B cell (primary cell): ENCODE data around the gene CDC14A. TPM values are rescaled to one million over a fixed set of nuclear protein-coding genes. Genes with fewer than 3 reads are reported as not detected.

ENCODE experiments used
- ATAC-seq: fragments of 200-7000 bp; cut with Tn5 transposase; one replicate; pipeline ENCODE4 v1.10.0; 2021; ENCODE audit warnings: low read depth, mild to moderate bottlenecking, moderate number of reproducible peaks, moderate library complexity
- CTCF ChIA-PET: fragments of 350-600 bp; sonication (Branson Sonifier 250); formaldehyde crosslinking; loops from one replicate; lab custom pipeline; 2021; ENCODE audit warnings: antibody characterized with exemption, inconsistent platforms; lab: Charles Lee
- POLR2A ChIA-PET: fragments of 350-600 bp; sonication (Branson Sonifier 250); formaldehyde crosslinking; loops from one replicate; lab custom pipeline; 2021; ENCODE audit warnings: antibody characterized with exemption; lab: Charles Lee
- DNase-seq: peaks from one replicate; pipeline ENCODE4 v3.0.0; 2013
- H2AFZ ChIP-seq: 2 replicates; pipeline ENCODE4 v1.6.1; 2012; ENCODE audit warnings: mild to moderate bottlenecking, low read depth, low read length; ENCODE audit not compliant: insufficient read depth, poor library complexity, severe bottlenecking
- H3K27ac ChIP-seq, 2 donors: 1 replicate in 1 of 2; 2 replicates in 1 of 2; pipeline ENCODE4 v1.5.1; 2012 to 2013; ENCODE audit warnings: low read length in 2 of 2, mild to moderate bottlenecking in 2 of 2, moderate library complexity in 1 of 2
- H3K27me3 ChIP-seq, 4 experiments: fragments of 200-600 bp in 1 of 4; sonication (generic) in 1 of 4; replicated peaks in 1 of 4; 1 replicate in 2 of 4; 2 replicates in 2 of 4; pipeline versions ENCODE4 v1.6.1 to v1.7.0; 2013 to 2016; ENCODE audit warnings: low read length in 3 of 4, mild to moderate bottlenecking in 2 of 4, mixed read lengths in 1 of 4, moderate library complexity in 1 of 4; ENCODE audit not compliant: insufficient read depth in 4 of 4, control insufficient read depth in 3 of 4; ENCODE audit errors: control extremely low read depth in 1 of 4
- H3K36me3 ChIP-seq, 2 experiments: replicated peaks in 1 of 2; 1 replicate in 1 of 2; 2 replicates in 1 of 2; pipeline versions ENCODE4 v1.6.1 to v1.7.1; 2013; ENCODE audit warnings: low read length in 1 of 2; ENCODE audit not compliant: insufficient read depth in 2 of 2, control insufficient read depth in 1 of 2; ENCODE audit errors: control extremely low read depth in 1 of 2, extremely low read depth in 1 of 2
- H3K4me1 ChIP-seq, 2 donors: fragments of 200-600 bp in 1 of 2; sonication (generic) in 1 of 2; 1 replicate in 1 of 2; 2 replicates in 1 of 2; pipeline versions ENCODE4 v1.5.1 to v1.6.1; 2013 to 2017; ENCODE audit warnings: low read length in 2 of 2; ENCODE audit not compliant: control insufficient read depth in 2 of 2, insufficient read depth in 2 of 2
- H3K4me2 ChIP-seq: replicated peaks from 2 replicates; pipeline ENCODE3; 2012; ENCODE audit warnings: mild to moderate bottlenecking, low read depth, low read length; ENCODE audit not compliant: poor library complexity, severe bottlenecking
- H3K4me3 ChIP-seq, 5 experiments: fragments of 200-600 bp in 1 of 5; sonication (generic) in 1 of 5; 1 replicate in 3 of 5; 2 replicates in 2 of 5; pipeline versions ENCODE4 v1.5.1 to v1.7.0; 2011 to 2016; ENCODE audit warnings: low read length in 4 of 5, mild to moderate bottlenecking in 4 of 5, low read depth in 2 of 5, control low read depth in 1 of 5, moderate library complexity in 1 of 5; ENCODE audit not compliant: insufficient read depth in 1 of 5; ENCODE audit errors: control extremely low read depth in 1 of 5, extremely low read depth in 1 of 5
- H3K79me2 ChIP-seq: fragments of 200-600 bp; sonication (generic); one replicate; pipeline ENCODE4 v1.6.0; 2016; ENCODE audit warnings: low read length; ENCODE audit not compliant: control insufficient read depth, insufficient read depth
- H3K9ac ChIP-seq: fragments of 200-600 bp; sonication (generic); 2 replicates; pipeline ENCODE4 v1.6.1; 2017; ENCODE audit warnings: mild to moderate bottlenecking, low read length, moderate library complexity
- H3K9me3 ChIP-seq, 3 donors: one replicate each; pipeline versions ENCODE4 v1.6.1 to v1.7.1; 2013; ENCODE audit warnings: low read length in 2 of 3; ENCODE audit not compliant: control insufficient read depth in 2 of 3, insufficient read depth in 1 of 3; ENCODE audit errors: control extremely low read depth in 1 of 3
- H4K20me1 ChIP-seq: 2 replicates; pipeline ENCODE4 v1.6.0; 2012; ENCODE audit warnings: mild to moderate bottlenecking, low read length; ENCODE audit not compliant: insufficient read depth, control insufficient read depth, poor library complexity, severe bottlenecking
- H3K27ac Mint-ChIP-seq: one replicate; pipeline ENCODE4 v1.8.0; 2021; ENCODE audit warnings: mixed read lengths
- H3K27me3 Mint-ChIP-seq: one replicate; pipeline ENCODE4 v1.8.0; 2021; ENCODE audit warnings: mixed read lengths
- H3K4me1 Mint-ChIP-seq: one replicate; pipeline ENCODE4 v1.8.0; 2021; ENCODE audit warnings: mixed read lengths
- H3K4me3 Mint-ChIP-seq: one replicate; pipeline ENCODE4 v1.8.0; 2021; ENCODE audit warnings: mixed read lengths
- H3K9me3 Mint-ChIP-seq: one replicate; pipeline ENCODE4 v1.8.0; 2022; ENCODE audit warnings: mixed read lengths; ENCODE audit not compliant: insufficient read depth
- CTCF ChIP-seq: fragments of 200-600 bp; IDR thresholded peaks from one replicate; pipeline ENCODE4 v1.8.0; 2022; ENCODE audit warnings: antibody characterized with exemption, mild to moderate bottlenecking
- EZH2 ChIP-seq: IDR thresholded peaks from 2 replicates; pipeline ENCODE4 v1.6.1; 2012; ENCODE audit warnings: borderline replicate concordance, low read depth, mild to moderate bottlenecking, moderate library complexity, low read length; ENCODE audit not compliant: insufficient read depth, poor library complexity, severe bottlenecking
- WGBS: methylation state at CpG from one replicate; pipeline ENCODE4 v1.1.5; 2013; ENCODE audit warnings: missing lambda C conversion rate; ENCODE audit not compliant: insufficient coverage; 5-methylcytosine and 5-hydroxymethylcytosine counted together
- intact Hi-C: fragments of 100-400 bp; cut with micrococcal nuclease; formaldehyde crosslinking; loops from one replicate; pipeline ENCODE4 v1.10.0; 2022
- polyA plus RNA-seq: library from polyadenylated mRNA; depleted of rRNA; stranded (reverse); fragments of >200 nt; gene quantifications from 2 replicates; pipeline ENCODE4 v1.2.3, GENCODE V29; 2012
- total RNA-seq, 2 donors: library from RNA; stranded (reverse); fragments of 120-200 nt in 1 of 2; gene quantifications; 1 replicate in 1 of 2; 2 replicates in 1 of 2; pipeline versions ENCODE4 v1.2.3 to v1.2.4, GENCODE V29; 2013 to 2022

Gene CDC14A
- total and polyA plus RNA-seq, 2 donors (not counting 1 experiment from before 2014, with no cell fraction given) = 6.1 to 41.7 TPM

GRCh38 chr1:100482748-100483147 lies 130.4 kb downstream of the CDC14A start:
- H3K9me3 ChIP-seq = peaks cover 0 to 2% (median 0%) of the 10 kb centered on the region in 3 donors
- no peak for ATAC-seq
- no peak overlapping the region for H3K9ac ChIP-seq
- Mint-ChIP-seq H3K27me3 (no peaks in the 10 kb centered on the region), H3K4me3 (no peak overlapping the region), H3K4me1 (no peaks in the 10 kb centered on the region), H3K9me3 (peaks cover 4% of the 10 kb centered on the region), H3K27ac (no peak overlapping the region)
- ChIA-PET CTCF (no interaction called here), POLR2A (no interaction called here)
- H3K79me2 ChIP-seq = no peaks in the 10 kb centered on the region
- H4K20me1 ChIP-seq = no peaks in the 10 kb centered on the region
- H3K36me3 ChIP-seq = peaks cover 0 to 45% of the 10 kb centered on the region in 2 experiments
- no peak overlapping the region for H3K27ac ChIP-seq
- no peak overlapping the region for H3K4me3 ChIP-seq
- WGBS = no CpG with 5 or more reads among the region's 5 CpGs
- no peak overlapping the region for H3K4me2 ChIP-seq
- intact Hi-C loops = no loop called here
- H3K4me1 ChIP-seq = no peaks in the 10 kb centered on the region
- no peak for DNase-seq
- TF ChIP-seq CTCF = no peak
- no peak for TF ChIP-seq EZH2
- no peaks in the 10 kb centered on the region for H3K27me3 ChIP-seq
- H2AFZ ChIP-seq = no peak overlapping the region

GRCh38 chr1:100483230-100483629 lies 130.9 kb downstream of the CDC14A start:
- H3K27me3 ChIP-seq = no peaks in the 10 kb centered on the region
- no CpG with 5 or more reads among the region's 3 CpGs for WGBS
- Mint-ChIP-seq H3K4me3 (no peak overlapping the region), H3K27me3 (no peaks in the 10 kb centered on the region), H3K27ac (no peak overlapping the region), H3K9me3 (peaks cover 4% of the 10 kb centered on the region), H3K4me1 (no peaks in the 10 kb centered on the region)
- H3K36me3 ChIP-seq = peaks cover 0 to 42% of the 10 kb centered on the region in 2 experiments
- H3K9me3 ChIP-seq = peaks cover 0 to 2% (median 0%) of the 10 kb centered on the region in 3 donors
- no peak overlapping the region for H3K4me2 ChIP-seq
- H3K4me1 ChIP-seq = no peaks in the 10 kb centered on the region
- POLR2A ChIA-PET = no interaction called here
- H2AFZ ChIP-seq = no peak overlapping the region
- H3K4me3 ChIP-seq = no peak overlapping the region
- intact Hi-C loops = no loop called here
- no peaks in the 10 kb centered on the region for H4K20me1 ChIP-seq
- ATAC-seq (no peak), DNase-seq (no peak)
- H3K79me2 ChIP-seq = no peaks in the 10 kb centered on the region
- CTCF ChIA-PET = no interaction called here
- no peak overlapping the region for H3K9ac ChIP-seq
- TF ChIP-seq CTCF (no peak), EZH2 (no peak)
- no peak overlapping the region for H3K27ac ChIP-seq
